Skin of body (tissue), 2 donors: ENCODE measurements around the gene NUSAP1. TPM values are rescaled to one million over a fixed set of nuclear protein-coding genes. Genes with fewer than 3 reads are reported as not detected.
A peak's percentile ranks its signal among the peaks of the same experiment; 100 is the strongest.
"Not testable (repeated sequence)": the region's sequence is repeated elsewhere in the genome, so short reads cannot be mapped to it uniquely, and the experiment has no call there.

Experiments
- DNase-seq: peaks from one replicate; lab custom pipeline; 2025; lab: John Stamatoyannopoulos, UW
- total RNA-seq: library from RNA; depleted of rRNA; stranded (reverse); fragments of >200 nt; gene quantifications from one replicate; pipeline ENCODE4 v1.2.3, GENCODE V29; 2014

Gene NUSAP1
- total RNA-seq, 1 donor from 2014 or later = 45.3 TPM

- peak; percentile 40 for DNase-seq
These were observed 868 bp upstream of the NUSAP1 start for GRCh38 chr15:41331833-41332193.

GRCh38 chr15:41333026-41333562 is 413 bp downstream of the NUSAP1 start:
- no peak for DNase-seq

GRCh38 chr15:41334293-41335120 is 1.8 kb downstream of the NUSAP1 start:
- DNase-seq = no peak

GRCh38 chr15:41336549-41336948 is 3.9 kb downstream of the NUSAP1 start:
- no peak for DNase-seq

GRCh38 chr15:41337047-41337446 is 4.4 kb downstream of the NUSAP1 start:
- no peak for DNase-seq

GRCh38 chr15:41337631-41338522 is 5.2 kb downstream of the NUSAP1 start:
- no peak for DNase-seq

GRCh38 chr15:41340189-41340695 is 7.6 kb downstream of the NUSAP1 start:
- DNase-seq = no peak

GRCh38 chr15:41341519-41341918 is 8.8 kb downstream of the NUSAP1 start:
- DNase-seq = no peak

- no peak for DNase-seq
These were observed 14.6 kb downstream of the NUSAP1 start for GRCh38 chr15:41347236-41347635.

- no peak for DNase-seq
These were observed 17.5 kb downstream of the NUSAP1 start for GRCh38 chr15:41350057-41350717.

GRCh38 chr15:41354371-41354770 is 21.7 kb downstream of the NUSAP1 start:
- no peak for DNase-seq

GRCh38 chr15:41367418-41367817 is 34.7 kb downstream of the NUSAP1 start:
- no peak for DNase-seq

- no peak for DNase-seq
These were observed 45.3 kb downstream of the NUSAP1 start for GRCh38 chr15:41377978-41378377.

GRCh38 chr15:41383974-41384749 is 51.5 kb downstream of the NUSAP1 start:
- not testable (repeated sequence) for DNase-seq

GRCh38 chr15:41387646-41388045 is 55.0 kb downstream of the NUSAP1 start:
- DNase-seq = no peak

- no peak for DNase-seq
These were observed 60.0 kb downstream of the NUSAP1 start for GRCh38 chr15:41392659-41393058.

GRCh38 chr15:41394924-41395323 is 62.2 kb downstream of the NUSAP1 start:
- DNase-seq = no peak

GRCh38 chr15:41396111-41396510 is 63.4 kb downstream of the NUSAP1 start:
- no peak for DNase-seq

GRCh38 chr15:41401904-41402267 is 69.2 kb downstream of the NUSAP1 start:
- DNase-seq = no peak

- no peak for DNase-seq
These were observed 74.7 kb downstream of the NUSAP1 start for GRCh38 chr15:41407341-41407740.

GRCh38 chr15:41408234-41408641 is 75.6 kb downstream of the NUSAP1 start:
- DNase-seq = no peak
